Measurements from ENCODE around the gene RGS17. TPM values are rescaled to one million over a fixed set of nuclear protein-coding genes. Genes with fewer than 3 reads are reported as not detected.

Gene RGS17
- total and polyA plus RNA-seq, 4 donors = 8.9 to 40.8 (median 24.1) TPM

DNA sequence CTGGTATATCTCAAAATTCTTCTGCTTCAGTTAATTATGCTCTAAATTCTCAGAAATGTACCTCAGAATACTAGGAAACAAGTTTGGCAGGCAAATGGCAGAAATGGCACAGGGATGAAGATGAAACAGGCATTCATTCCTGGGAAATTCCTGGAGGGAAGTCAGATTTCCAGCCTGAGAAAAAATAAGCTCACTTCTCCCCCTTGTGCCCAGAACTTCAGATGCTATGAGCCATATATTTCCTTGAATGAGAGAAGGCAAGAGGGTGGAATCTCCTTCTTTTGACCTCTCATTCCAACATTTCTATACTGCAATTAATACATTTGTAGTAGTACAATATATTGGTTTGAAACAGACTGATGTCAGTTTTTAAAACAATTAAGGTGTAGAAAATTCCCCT, 22.8 kb downstream of the RGS17 start:
- H3K27ac ChIP-seq (ENCODE audit: low read depth, low read length) = no peak overlapping the region
- no peaks in the 10 kb centered on the region for H3K27me3 ChIP-seq (ENCODE audit: control insufficient read depth, insufficient read depth, low read length)
- H3K4me3 ChIP-seq (ENCODE audit: low read depth, low read length) = no peak overlapping the region
- no peaks in the 10 kb centered on the region for H3K36me3 ChIP-seq (ENCODE audit: control insufficient read depth, insufficient read depth, low read length)
- no peaks in the 10 kb centered on the region for H3K4me1 ChIP-seq (ENCODE audit: control insufficient read depth, insufficient read depth, low read length)
- peak in 2 of 6 donors; percentile 25 for DNase-seq (ENCODE audit: low read depth in 4 of 6, low spot score in 6 of 6)
- no peaks in the 10 kb centered on the region for H3K9me3 ChIP-seq (ENCODE audit: control insufficient read depth, insufficient read depth, low read length)

GRCh38 chr6:153106021-153106420, 25.1 kb downstream of the RGS17 start:
- no peak overlapping the region for H3K27ac ChIP-seq (ENCODE audit: low read depth, low read length)
- no peaks in the 10 kb centered on the region for H3K4me1 ChIP-seq (ENCODE audit: control insufficient read depth, insufficient read depth, low read length)
- H3K36me3 ChIP-seq (ENCODE audit: control insufficient read depth, insufficient read depth, low read length) = no peaks in the 10 kb centered on the region
- H3K27me3 ChIP-seq (ENCODE audit: control insufficient read depth, insufficient read depth, low read length) = no peaks in the 10 kb centered on the region
- no peaks in the 10 kb centered on the region for H3K9me3 ChIP-seq (ENCODE audit: control insufficient read depth, insufficient read depth, low read length)
- 84% methylated on average over 5 of the region's 5 CpGs for WGBS (ENCODE audit: insufficient coverage)
- no peak overlapping the region for H3K4me3 ChIP-seq (ENCODE audit: low read depth, low read length)
- DNase-seq (ENCODE audit: low read depth in 4 of 6, low spot score in 6 of 6) = no peak

- no peaks in the 10 kb centered on the region for H3K36me3 ChIP-seq (ENCODE audit: control insufficient read depth, insufficient read depth, low read length)
Observed at GRCh38 chr6:153104220-153104619, 26.9 kb downstream of the RGS17 start.

DNA sequence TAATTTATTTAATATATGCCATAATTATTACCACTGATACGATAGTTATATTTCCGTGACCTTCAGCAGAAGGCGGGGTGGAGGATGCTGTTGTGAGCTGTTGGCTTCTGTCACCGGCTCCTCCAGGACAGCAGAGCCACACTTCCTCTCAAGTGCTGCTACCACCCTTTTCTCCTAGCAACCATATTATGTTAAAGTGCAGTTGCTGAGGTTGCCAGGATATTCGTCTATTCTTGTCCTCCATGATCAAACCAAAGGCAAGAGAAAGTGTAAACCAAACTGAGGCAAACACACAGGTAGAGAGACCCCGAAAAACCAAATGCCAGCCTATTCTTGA, 27.8 kb downstream of the RGS17 start:
- DNase-seq (ENCODE audit: low read depth in 4 of 6, low spot score in 6 of 6) = peak in 1 of 6 donors; percentile 13
- no CpG with 5 or more reads among the region's 6 CpGs for WGBS (ENCODE audit: insufficient coverage)
- H3K4me3 ChIP-seq (ENCODE audit: low read depth, low read length) = no peak overlapping the region

More at GRCh38 chr6:153104220-153104619, 26.9 kb downstream of the RGS17 start:
- WGBS (ENCODE audit: insufficient coverage) = no CpG with 5 or more reads among the region's 4 CpGs
- Histone ChIP-seq H3K27ac (ENCODE audit: low read depth, low read length) (no peak overlapping the region), H3K4me3 (ENCODE audit: low read depth, low read length) (no peak overlapping the region), H3K9me3 (ENCODE audit: control insufficient read depth, insufficient read depth, low read length) (no peaks in the 10 kb centered on the region), H3K27me3 (ENCODE audit: control insufficient read depth, insufficient read depth, low read length) (no peaks in the 10 kb centered on the region), H3K4me1 (ENCODE audit: control insufficient read depth, insufficient read depth, low read length) (no peaks in the 10 kb centered on the region)
- DNase-seq (ENCODE audit: low read depth in 4 of 6, low spot score in 6 of 6) = no peak

GRCh38 chr6:153102605-153103318, 28.3 kb downstream of the RGS17 start:
- Histone ChIP-seq H3K9me3 (ENCODE audit: control insufficient read depth, insufficient read depth, low read length) (no peaks in the 10 kb centered on the region), H3K4me3 (ENCODE audit: low read depth, low read length) (no peak overlapping the region), H3K27ac (ENCODE audit: low read depth, low read length) (no peak overlapping the region), H3K4me1 (ENCODE audit: control insufficient read depth, insufficient read depth, low read length) (no peaks in the 10 kb centered on the region), H3K36me3 (ENCODE audit: control insufficient read depth, insufficient read depth, low read length) (no peaks in the 10 kb centered on the region), H3K27me3 (ENCODE audit: control insufficient read depth, insufficient read depth, low read length) (no peaks in the 10 kb centered on the region)
- no CpG with 5 or more reads among the region's 2 CpGs for WGBS (ENCODE audit: insufficient coverage)
- peak in 1 of 6 donors; percentile 12 for DNase-seq (ENCODE audit: low read depth in 4 of 6, low spot score in 6 of 6)

More for the DNA sequence above, 27.8 kb downstream of the RGS17 start:
- Histone ChIP-seq H3K9me3 (ENCODE audit: control insufficient read depth, insufficient read depth, low read length) (no peaks in the 10 kb centered on the region), H3K4me1 (ENCODE audit: control insufficient read depth, insufficient read depth, low read length) (no peaks in the 10 kb centered on the region), H3K27me3 (ENCODE audit: control insufficient read depth, insufficient read depth, low read length) (no peaks in the 10 kb centered on the region), H3K36me3 (ENCODE audit: control insufficient read depth, insufficient read depth, low read length) (no peaks in the 10 kb centered on the region), H3K27ac (ENCODE audit: low read depth, low read length) (no peak overlapping the region)

GRCh38 chr6:153101461-153101860, 29.6 kb downstream of the RGS17 start:
- no peak overlapping the region for H3K4me3 ChIP-seq (ENCODE audit: low read depth, low read length)
- H3K36me3 ChIP-seq (ENCODE audit: control insufficient read depth, insufficient read depth, low read length) = no peaks in the 10 kb centered on the region
- H3K27me3 ChIP-seq (ENCODE audit: control insufficient read depth, insufficient read depth, low read length) = no peaks in the 10 kb centered on the region
- H3K4me1 ChIP-seq (ENCODE audit: control insufficient read depth, insufficient read depth, low read length) = no peaks in the 10 kb centered on the region
- WGBS (ENCODE audit: insufficient coverage) = 96% methylated on average over 2 of the region's 5 CpGs
- no peak for DNase-seq (ENCODE audit: low read depth in 4 of 6, low spot score in 6 of 6)
- no peaks in the 10 kb centered on the region for H3K9me3 ChIP-seq (ENCODE audit: control insufficient read depth, insufficient read depth, low read length)
- H3K27ac ChIP-seq (ENCODE audit: low read depth, low read length) = no peak overlapping the region

DNA sequence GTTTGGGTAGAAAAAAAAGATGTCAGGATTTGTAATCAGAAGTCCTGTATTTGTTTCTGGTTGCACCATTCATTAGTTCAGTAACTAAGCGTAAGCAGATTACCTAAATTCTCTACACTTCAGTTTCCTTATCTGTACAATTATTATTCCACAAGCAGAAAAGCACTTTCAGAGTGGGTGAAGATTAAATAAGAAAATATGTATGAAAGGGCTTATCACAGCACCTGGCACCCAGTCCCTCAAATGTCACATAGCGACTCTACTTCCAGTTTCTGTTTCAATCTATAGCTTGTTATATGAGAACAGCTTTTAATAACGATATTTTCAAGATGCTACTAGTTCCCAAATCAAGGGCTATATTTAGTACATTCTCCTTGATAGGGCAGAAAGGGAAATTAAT, 31.4 kb downstream of the RGS17 start:
- Histone ChIP-seq H3K9me3 (ENCODE audit: control insufficient read depth, insufficient read depth, low read length) (no peaks in the 10 kb centered on the region), H3K27ac (ENCODE audit: low read depth, low read length) (no peak overlapping the region), H3K4me3 (ENCODE audit: low read depth, low read length) (no peak overlapping the region), H3K36me3 (ENCODE audit: control insufficient read depth, insufficient read depth, low read length) (no peaks in the 10 kb centered on the region), H3K4me1 (ENCODE audit: control insufficient read depth, insufficient read depth, low read length) (no peaks in the 10 kb centered on the region), H3K27me3 (ENCODE audit: control insufficient read depth, insufficient read depth, low read length) (no peaks in the 10 kb centered on the region)
- no peak for DNase-seq (ENCODE audit: low read depth in 4 of 6, low spot score in 6 of 6)
- WGBS (ENCODE audit: insufficient coverage) = no CpG with 5 or more reads among the region's 3 CpGs

GRCh38 chr6:153096792-153097191, 34.3 kb downstream of the RGS17 start:
- H3K4me3 ChIP-seq (ENCODE audit: low read depth, low read length) = no peak overlapping the region
- no peaks in the 10 kb centered on the region for H3K36me3 ChIP-seq (ENCODE audit: control insufficient read depth, insufficient read depth, low read length)
- H3K27ac ChIP-seq (ENCODE audit: low read depth, low read length) = no peak overlapping the region
- H3K27me3 ChIP-seq (ENCODE audit: control insufficient read depth, insufficient read depth, low read length) = no peaks in the 10 kb centered on the region
- no peak for DNase-seq (ENCODE audit: low read depth in 4 of 6, low spot score in 6 of 6)
- no peaks in the 10 kb centered on the region for H3K4me1 ChIP-seq (ENCODE audit: control insufficient read depth, insufficient read depth, low read length)
- no peaks in the 10 kb centered on the region for H3K9me3 ChIP-seq (ENCODE audit: control insufficient read depth, insufficient read depth, low read length)
- no CpG with 5 or more reads among the region's 1 CpG for WGBS (ENCODE audit: insufficient coverage)

DNA sequence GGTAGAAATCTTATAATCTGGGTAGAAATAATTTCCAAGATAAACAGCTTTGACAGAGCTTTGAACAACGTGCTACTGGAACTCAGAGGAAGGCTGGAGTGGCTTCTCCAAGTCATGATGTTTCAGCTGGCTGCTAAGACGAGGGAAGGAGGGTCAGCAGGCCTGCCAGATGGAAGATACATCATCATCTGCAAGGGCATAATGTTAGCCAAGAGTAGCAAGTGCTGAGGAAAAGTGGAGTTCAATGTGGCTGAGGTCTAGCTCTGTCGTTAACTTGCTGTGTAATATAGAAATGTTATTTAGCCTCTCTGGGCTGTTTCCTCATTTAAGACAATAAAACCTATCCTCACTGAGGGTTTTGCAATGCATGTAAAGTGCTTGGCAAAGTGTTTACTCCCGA, 35.1 kb downstream of the RGS17 start:
- DNase-seq (ENCODE audit: low read depth in 4 of 6, low spot score in 6 of 6) = peak in 1 of 6 donors; percentile 20
- Histone ChIP-seq H3K4me3 (ENCODE audit: low read depth, low read length) (no peak overlapping the region), H3K36me3 (ENCODE audit: control insufficient read depth, insufficient read depth, low read length) (no peaks in the 10 kb centered on the region), H3K4me1 (ENCODE audit: control insufficient read depth, insufficient read depth, low read length) (no peaks in the 10 kb centered on the region), H3K9me3 (ENCODE audit: control insufficient read depth, insufficient read depth, low read length) (no peaks in the 10 kb centered on the region), H3K27ac (ENCODE audit: low read depth, low read length) (no peak overlapping the region), H3K27me3 (ENCODE audit: control insufficient read depth, insufficient read depth, low read length) (no peaks in the 10 kb centered on the region)
- 57% methylated on average over 3 of the region's 4 CpGs for WGBS (ENCODE audit: insufficient coverage)

Data from spinal cord (tissue), 10 donors.